Glutamatergic neuron (in vitro differentiated cells): ENCODE measurements around the gene CLK3. TPM values are rescaled to one million over a fixed set of nuclear protein-coding genes. Genes with fewer than 3 reads are reported as not detected.
A peak's percentile ranks its signal among the peaks of the same experiment; 100 is the strongest.

Experiments
- DNase-seq: peaks from one replicate; pipeline ENCODE4 v3.0.0; 2022
- H3K27ac Mint-ChIP-seq: one replicate; pipeline ENCODE4 v1.8.0; 2020; ENCODE audit warnings: mild to moderate bottlenecking, mixed read lengths, inconsistent platforms; ENCODE audit not compliant: unreplicated experiment
- H3K27me3 Mint-ChIP-seq: one replicate; pipeline ENCODE4 v1.8.0; 2020; ENCODE audit warnings: mild to moderate bottlenecking, moderate library complexity, mixed read lengths, inconsistent platforms; ENCODE audit not compliant: unreplicated experiment
- H3K36me3 Mint-ChIP-seq: one replicate; pipeline ENCODE4 v1.8.0; 2020; ENCODE audit warnings: mild to moderate bottlenecking, mixed read lengths, inconsistent platforms; ENCODE audit not compliant: unreplicated experiment
- H3K4me1 Mint-ChIP-seq: one replicate; pipeline ENCODE4 v1.8.0; 2020; ENCODE audit warnings: mild to moderate bottlenecking, low read depth, mixed read lengths, inconsistent platforms; ENCODE audit not compliant: unreplicated experiment
- H3K4me3 Mint-ChIP-seq: one replicate; pipeline ENCODE4 v1.8.0; 2020; ENCODE audit warnings: mild to moderate bottlenecking, mixed read lengths, inconsistent platforms; ENCODE audit not compliant: unreplicated experiment
- H3K9me3 Mint-ChIP-seq: one replicate; pipeline ENCODE4 v1.8.0; 2020; ENCODE audit warnings: mild to moderate bottlenecking, moderate library complexity, mixed read lengths, inconsistent platforms; ENCODE audit not compliant: unreplicated experiment
- long read RNA-seq: library from polyadenylated mRNA; unstranded; transcript quantifications from one replicate; pipeline ENCODE4 v2.0.0, GENCODE V29; 2020; ENCODE audit not compliant: unreplicated experiment
- total RNA-seq: library from RNA; stranded (reverse); fragmentation: NEBNext Ultra II Directional; extraction: Animal tissue kit (Norgen Biotek cat#: 25700); gene quantifications from one replicate; pipeline ENCODE4 v1.2.1, GENCODE V29; 2021; ENCODE audit not compliant: unreplicated experiment
- TF ChIP-seq, protein P1 (sequence below): fragments of 200-600 bp; sonication (generic); IDR thresholded peaks from one replicate; pipeline ENCODE4 v1.5.0; 2021; ENCODE audit not compliant: partially characterized antibody, unreplicated experiment

Gene CLK3
- total RNA-seq: 99.7 TPM
- long read RNA-seq, transcript CLK3-202 (13 exons, 2,621 nt): major isoform, 47 of 62 reads
- long read RNA-seq, partial matches to known transcripts: 11 of 62 reads
- long read RNA-seq, other reads (novel, unspliced or antisense): 2 of 62 reads

- DNase-seq: peak; percentile 100
- Mint-ChIP-seq H3K4me3 (peak within 1 kb of the TSS; percentile 92), H3K27ac (peak within 1 kb of the TSS; percentile 97), H3K27me3 (peaks cover 12% of the 10 kb centered on the region), H3K36me3 (no peaks in the 10 kb centered on the region), H3K4me1 (peaks cover 20% of the 10 kb centered on the region), H3K9me3 (peaks cover 7% of the 10 kb centered on the region)
- TF ChIP-seq, protein P1, sequence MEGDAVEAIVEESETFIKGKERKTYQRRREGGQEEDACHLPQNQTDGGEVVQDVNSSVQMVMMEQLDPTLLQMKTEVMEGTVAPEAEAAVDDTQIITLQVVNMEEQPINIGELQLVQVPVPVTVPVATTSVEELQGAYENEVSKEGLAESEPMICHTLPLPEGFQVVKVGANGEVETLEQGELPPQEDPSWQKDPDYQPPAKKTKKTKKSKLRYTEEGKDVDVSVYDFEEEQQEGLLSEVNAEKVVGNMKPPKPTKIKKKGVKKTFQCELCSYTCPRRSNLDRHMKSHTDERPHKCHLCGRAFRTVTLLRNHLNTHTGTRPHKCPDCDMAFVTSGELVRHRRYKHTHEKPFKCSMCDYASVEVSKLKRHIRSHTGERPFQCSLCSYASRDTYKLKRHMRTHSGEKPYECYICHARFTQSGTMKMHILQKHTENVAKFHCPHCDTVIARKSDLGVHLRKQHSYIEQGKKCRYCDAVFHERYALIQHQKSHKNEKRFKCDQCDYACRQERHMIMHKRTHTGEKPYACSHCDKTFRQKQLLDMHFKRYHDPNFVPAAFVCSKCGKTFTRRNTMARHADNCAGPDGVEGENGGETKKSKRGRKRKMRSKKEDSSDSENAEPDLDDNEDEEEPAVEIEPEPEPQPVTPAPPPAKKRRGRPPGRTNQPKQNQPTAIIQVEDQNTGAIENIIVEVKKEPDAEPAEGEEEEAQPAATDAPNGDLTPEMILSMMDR: no peak
Measured at GRCh38 chr15:74615508-74616365, at the start of gene CLK3. Gene CLK3, plus strand, starts transcription at chr15:74615836. Its CDS starts 3,361 bp downstream, at chr15:74619197.

- Mint-ChIP-seq H3K27ac (peak overlapping the region; percentile 84), H3K27me3 (no peaks in the 10 kb centered on the region), H3K9me3 (peaks cover 7% of the 10 kb centered on the region), H3K36me3 (no peaks in the 10 kb centered on the region), H3K4me1 (peaks cover 57% of the 10 kb centered on the region), H3K4me3 (peak overlapping the region; percentile 10)
- no peak for DNase-seq
- TF ChIP-seq, protein P1: no peak
Measured at GRCh38 chr15:74568594-74568993, 47.0 kb upstream of the CLK3 start.

DNA sequence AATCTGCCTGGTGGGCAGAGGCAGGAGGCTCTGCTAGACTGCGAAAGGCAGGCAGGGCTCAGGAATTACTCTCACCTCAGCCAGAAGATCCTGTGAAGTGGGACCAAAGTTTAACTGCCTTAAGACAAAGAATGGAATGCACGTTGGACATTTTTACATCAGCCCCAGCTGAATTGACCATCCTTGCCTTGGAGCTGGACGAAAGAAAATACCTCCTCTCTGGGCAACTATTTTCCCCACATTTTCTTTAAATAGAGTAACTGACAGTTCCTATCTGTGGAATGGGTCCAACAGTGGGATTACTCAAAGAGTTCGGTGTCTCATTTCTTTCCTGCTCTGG, 45.9 kb upstream of the CLK3 start:
- DNase-seq: no peak
- Mint-ChIP-seq H3K4me3 (no peak overlapping the region), H3K4me1 (peaks cover 61% of the 10 kb centered on the region), H3K36me3 (peaks cover 9% of the 10 kb centered on the region), H3K27ac (peak overlapping the region; percentile 52), H3K9me3 (peaks cover 10% of the 10 kb centered on the region), H3K27me3 (no peaks in the 10 kb centered on the region)
- TF ChIP-seq, protein P1: no peak

DNA sequence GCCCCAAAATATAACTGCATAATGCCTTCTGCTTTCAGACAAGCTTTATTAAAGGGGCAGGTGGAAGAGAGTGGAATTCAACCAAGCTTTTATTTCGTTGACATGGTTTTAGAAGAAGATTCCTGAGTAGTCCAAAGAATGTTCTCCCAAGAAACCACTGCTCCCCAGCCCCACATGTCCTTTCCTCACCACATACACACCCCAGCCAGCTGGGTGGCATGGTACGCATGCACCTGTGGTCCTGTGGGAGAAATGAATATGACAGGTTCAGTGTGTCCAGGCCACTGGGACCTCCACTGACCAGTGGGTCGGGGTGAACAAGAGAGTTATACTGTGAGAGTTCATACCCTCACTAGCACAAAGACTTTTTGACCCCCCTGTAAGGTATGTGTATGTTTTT, 44.4 kb upstream of the CLK3 start:
- H3K4me1 Mint-ChIP-seq: peaks cover 64% of the 10 kb centered on the region
- peak overlapping the region; percentile 96 for H3K27ac Mint-ChIP-seq
- H3K9me3 Mint-ChIP-seq: peaks cover 19% of the 10 kb centered on the region
- TF ChIP-seq, protein P1: no peak
- H3K4me3 Mint-ChIP-seq: peak overlapping the region; percentile 78
- peaks cover 9% of the 10 kb centered on the region for H3K36me3 Mint-ChIP-seq
- no peak for DNase-seq
- H3K27me3 Mint-ChIP-seq: peaks cover 5% of the 10 kb centered on the region

GRCh38 chr15:74573987-74574386, 41.6 kb upstream of the CLK3 start:
- Mint-ChIP-seq H3K4me3 (peak overlapping the region; percentile 66), H3K9me3 (peaks cover 21% of the 10 kb centered on the region), H3K4me1 (peaks cover 48% of the 10 kb centered on the region), H3K27ac (peak overlapping the region; percentile 94), H3K27me3 (peaks cover 9% of the 10 kb centered on the region), H3K36me3 (peaks cover 9% of the 10 kb centered on the region)
- TF ChIP-seq, protein P1: no peak
- DNase-seq: no peak
